NCI-H1092 treated with DMSO at 0.1 percent for 48 hours (cell line): ENCODE measurements around the gene PPP1R13B.
A peak's percentile ranks its signal among the peaks of the same experiment; 100 is the strongest.
"Not testable (repeated sequence)": the region's sequence is repeated elsewhere in the genome, so short reads cannot be mapped to it uniquely, and the experiment has no call there.

Experiments
- DNase-seq: peaks from one replicate; lab custom pipeline; 2025; lab: John Stamatoyannopoulos, UW

Gene PPP1R13B

GRCh38 chr14:103861413-103862392 is 14.3 kb upstream of the PPP1R13B start:
- DNase-seq, result no peak

DNA sequence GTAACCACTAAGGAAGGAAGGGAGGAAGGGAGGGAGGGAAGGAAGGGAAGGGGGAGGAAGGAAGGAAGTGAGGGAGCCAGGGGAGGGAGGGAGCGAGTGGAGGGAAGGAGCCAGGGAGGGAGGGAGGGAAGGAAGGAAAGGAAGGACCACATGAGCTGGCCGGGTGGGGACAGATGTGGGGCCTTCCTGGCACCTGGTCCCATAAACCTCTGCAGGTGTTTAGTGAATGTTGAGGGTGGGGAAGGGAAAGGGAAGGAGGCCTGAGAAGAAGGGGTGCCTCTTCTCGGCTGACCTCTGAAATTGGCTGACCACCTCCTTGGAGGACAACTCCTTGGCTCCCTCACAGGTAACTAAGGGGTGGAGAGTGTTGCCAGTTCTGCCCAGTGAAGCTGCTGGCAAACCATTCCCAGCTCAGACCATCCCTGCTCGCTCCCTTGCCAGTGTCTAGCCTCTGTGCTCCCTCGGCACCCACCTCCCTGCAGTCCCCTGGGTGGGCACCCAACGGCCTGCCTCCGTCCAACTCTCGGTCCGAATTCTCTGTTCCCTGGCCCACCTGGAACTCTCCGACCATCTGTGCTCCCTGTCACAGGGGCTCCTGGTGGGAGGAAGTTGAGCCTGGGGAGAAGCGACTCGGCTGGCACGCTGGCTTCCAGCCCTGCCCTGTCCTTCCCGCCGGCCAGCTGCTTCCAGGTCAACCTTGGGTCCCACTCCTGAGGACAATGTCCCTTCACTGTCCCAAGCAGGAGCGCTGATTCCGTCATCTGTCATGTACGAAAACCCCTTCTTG is 12.2 kb upstream of the PPP1R13B start:
- no peak for DNase-seq

DNA sequence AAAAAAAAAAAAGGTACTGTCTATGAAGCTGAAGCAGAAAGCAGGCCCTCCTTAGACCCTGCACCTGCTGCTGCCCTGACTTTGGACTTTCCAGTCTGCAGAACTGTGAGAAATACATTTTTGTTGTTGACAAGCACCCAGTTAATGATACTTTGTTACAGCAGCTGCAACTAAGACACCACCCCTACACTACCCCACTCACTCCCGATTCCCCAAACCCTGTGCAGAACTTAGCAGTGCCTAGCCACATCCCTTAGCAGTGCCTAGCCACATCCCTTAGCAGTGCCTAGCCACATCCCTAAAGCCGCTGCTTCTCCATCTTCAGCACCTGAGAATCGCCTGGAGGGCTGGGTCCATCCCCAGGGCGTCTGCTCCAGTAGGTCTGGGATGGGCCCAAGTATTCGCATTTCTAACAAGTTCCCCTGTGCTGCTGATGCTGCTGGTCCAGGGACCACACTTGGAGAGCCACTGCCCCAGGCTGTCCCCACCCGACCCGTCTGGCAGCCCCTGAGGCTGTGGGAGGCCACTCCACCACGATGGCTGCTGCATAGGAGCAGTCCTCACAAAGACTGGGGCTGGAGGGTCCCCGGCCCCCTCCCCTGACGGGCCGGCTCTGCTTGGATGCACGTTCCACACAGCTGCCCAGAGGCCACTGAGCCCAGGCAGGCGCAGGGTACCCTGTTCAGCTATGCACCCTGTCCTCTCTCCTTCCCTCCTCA is 10.8 kb upstream of the PPP1R13B start:
- DNase-seq, result no peak

DNA sequence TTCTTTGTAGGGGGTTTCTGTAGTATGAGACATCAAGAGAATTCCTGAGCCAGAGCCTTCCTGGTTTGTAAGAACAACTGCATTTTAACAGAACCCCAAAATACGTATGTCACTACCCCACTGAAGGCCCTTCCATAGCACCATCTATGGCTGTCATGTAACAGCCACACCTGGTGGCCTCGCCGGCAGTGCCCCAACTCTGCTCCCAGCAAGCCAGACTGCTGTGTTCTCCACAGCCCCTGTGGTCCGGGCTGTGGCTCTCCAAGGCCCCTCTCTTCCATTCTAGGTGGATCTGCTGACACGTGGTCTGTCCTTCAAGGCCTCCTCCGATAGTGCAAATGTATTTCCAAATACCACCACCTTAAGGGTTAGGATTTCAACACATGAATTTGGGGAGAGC is 9.9 kb upstream of the PPP1R13B start:
- DNase-seq, result no peak

DNA sequence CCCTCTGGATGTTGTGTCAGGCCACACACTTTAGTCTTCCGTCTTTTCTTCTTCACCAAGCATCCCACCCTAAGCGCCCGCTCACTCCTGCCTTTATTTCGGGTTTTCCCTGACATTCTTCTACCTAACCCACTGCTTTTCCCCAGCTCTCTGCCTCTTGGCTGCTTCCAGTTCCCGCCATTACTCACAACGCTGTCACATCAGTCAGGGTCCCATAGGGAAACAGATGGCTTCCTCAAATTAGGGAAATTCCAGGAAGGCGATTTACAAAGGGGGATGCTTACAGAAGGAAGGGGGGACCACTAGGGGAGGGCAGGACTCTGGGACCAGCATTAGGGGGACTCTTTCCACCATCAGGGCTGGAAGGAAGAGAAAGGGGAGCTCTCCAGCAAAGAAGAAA is 9.2 kb upstream of the PPP1R13B start:
- no peak for DNase-seq

- no peak for DNase-seq
These were observed 8.7 kb upstream of the PPP1R13B start for GRCh38 chr14:103856105-103856504.

DNA sequence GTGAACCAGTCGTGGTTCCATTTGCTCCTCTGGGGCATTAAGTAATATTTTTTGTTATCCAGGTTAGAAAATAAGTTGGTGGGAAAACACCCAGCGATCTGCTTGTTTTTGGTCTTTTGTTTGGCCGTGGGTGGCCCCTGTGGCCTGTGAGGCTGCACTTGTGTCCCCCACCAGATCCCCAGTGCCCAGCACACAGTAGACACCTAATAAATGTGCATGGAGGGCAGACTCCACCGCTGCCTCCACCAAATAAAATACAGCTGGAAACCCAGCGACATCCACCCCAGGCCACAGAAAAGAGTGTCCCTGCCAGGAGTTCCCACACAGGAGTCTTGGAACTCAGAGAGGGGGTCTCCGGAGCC is 8.3 kb upstream of the PPP1R13B start:
- no peak for DNase-seq

GRCh38 chr14:103854822-103855733 is 7.7 kb upstream of the PPP1R13B start:
- DNase-seq, result peak; percentile 33

GRCh38 chr14:103854017-103854808 is 6.8 kb upstream of the PPP1R13B start:
- DNase-seq, result no peak

GRCh38 chr14:103849151-103849886 is 1.9 kb upstream of the PPP1R13B start:
- no peak for DNase-seq

- no peak for DNase-seq
These were observed 1.1 kb upstream of the PPP1R13B start for GRCh38 chr14:103848175-103849077.

DNA sequence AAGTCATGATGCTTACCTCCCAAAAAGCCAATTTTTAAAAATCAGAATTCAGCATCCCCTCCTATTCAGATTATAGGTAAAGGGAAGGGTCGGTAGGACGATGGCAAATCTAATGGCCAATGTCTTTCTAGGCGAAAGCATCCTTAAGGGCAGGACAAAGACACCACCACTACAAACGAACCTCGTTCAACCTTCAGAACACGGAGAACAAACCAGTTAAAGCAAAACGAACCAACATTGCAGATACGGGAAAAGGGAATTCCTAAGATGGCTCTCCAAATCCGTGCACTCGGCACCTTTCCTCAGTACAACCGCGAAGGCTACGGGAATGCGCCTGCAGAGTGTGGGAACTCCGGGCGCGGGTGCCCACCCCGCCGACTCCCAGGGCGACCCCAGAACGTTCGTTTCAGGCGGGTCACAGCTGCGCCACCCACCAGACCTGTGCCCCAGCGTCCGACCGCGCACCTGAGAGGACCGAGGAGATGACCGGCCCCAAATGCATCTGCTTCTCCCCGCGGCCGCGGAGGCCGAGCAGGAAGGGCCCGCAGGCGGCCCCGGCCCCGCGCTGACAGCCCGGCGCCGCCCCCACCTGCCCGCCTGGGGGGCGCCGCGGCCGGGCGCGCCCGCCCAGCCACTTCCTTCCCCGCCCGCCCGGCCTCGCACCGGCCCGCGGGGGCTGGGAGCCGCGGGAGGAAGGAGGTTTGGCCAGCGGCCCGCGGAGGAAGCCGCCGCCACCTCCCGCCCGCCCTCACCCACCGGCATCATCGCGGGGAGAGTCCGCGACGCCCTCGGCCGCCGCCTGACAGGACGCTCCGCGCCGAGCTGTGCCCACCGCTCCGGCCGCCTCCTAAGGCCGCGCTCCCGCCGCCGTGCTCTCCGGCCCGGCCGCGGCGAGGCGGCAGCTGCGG is 578 bp downstream of the PPP1R13B start:
- DNase-seq, result peak; percentile 15

- no peak for DNase-seq
These were observed 1.3 kb downstream of the PPP1R13B start for GRCh38 chr14:103846097-103846496.

GRCh38 chr14:103845327-103845726 is 2.0 kb downstream of the PPP1R13B start:
- no peak for DNase-seq

DNA sequence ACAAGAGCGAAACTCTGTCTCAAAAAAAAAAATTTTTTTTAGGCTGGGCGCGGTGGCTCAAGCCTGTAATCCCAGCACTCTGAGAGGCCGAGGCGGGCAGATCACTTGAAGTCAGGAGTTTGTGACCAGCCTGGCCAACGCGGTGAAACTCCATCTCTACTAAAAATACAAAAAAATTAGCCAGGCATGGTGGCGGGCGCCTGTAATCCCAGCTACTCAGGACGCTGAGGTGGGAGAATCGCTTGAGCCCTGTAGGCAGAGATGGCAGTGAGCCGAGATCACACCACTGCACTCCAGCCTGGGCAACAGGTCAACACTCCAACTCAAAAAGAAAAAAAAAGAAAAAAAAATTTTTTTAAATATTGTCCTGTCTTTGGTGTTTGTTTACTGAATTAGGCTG is 6.1 kb downstream of the PPP1R13B start:
- not testable (repeated sequence) for DNase-seq

GRCh38 chr14:103840014-103840413 is 7.4 kb downstream of the PPP1R13B start:
- DNase-seq, result no peak

DNA sequence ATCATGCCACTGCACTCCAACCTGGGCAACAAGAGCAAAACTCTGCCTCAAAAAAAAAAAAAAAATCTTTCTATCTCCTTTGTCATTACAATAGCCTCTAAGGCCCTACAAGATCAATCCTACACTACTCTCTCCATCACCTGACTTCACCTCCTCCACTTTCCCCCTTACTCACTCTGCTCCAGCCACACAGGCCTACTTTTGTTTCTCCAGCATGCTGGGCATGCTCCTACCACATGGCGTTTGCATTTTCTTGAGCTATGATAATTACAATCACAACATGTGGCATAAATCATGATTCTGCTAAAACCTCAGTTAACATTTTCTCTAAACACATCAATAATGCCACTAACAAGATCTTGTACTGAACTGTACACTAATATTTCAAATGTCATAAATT is 7.8 kb downstream of the PPP1R13B start:
- no peak for DNase-seq

DNA sequence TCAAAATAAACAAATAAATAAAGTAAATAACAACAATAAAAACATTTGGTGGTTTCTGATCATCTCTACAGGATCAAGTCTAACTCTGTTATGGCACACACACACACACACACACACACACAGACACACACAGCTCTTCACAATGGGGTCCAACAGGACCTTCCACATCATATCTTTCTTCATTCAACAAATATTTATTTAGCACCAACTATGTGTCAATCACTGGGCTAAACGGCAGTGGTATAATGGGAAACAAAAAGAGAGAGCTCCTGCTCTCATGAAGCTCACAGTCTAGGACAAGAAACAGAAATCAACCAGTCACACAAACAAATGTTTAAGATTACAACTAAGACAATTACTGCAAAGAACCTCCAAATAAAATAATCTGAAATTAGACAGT is 9.3 kb downstream of the PPP1R13B start:
- no peak for DNase-seq
